GM12878 (cell line): ENCODE data around the gene RERE. TPM values are rescaled to one million over a fixed set of nuclear protein-coding genes. Genes with fewer than 3 reads are reported as not detected.

Experiments
- ATF7 ChIP-seq: fragments of 450-650 bp; IDR thresholded peaks from 2 replicates; pipeline ENCODE4 v1.6.1; 2016; ENCODE audit warnings: low read depth, mild to moderate bottlenecking
- FOXK2 ChIP-seq: fragments of 450-650 bp; IDR thresholded peaks from 2 replicates; pipeline ENCODE4 v1.6.1; 2017; ENCODE audit warnings: mild to moderate bottlenecking, moderate library complexity
- NR2F1 ChIP-seq: fragments of 450-650 bp; conservative IDR thresholded peaks from 2 replicates; pipeline ENCODE4 v1.6.1; 2017; ENCODE audit warnings: mild to moderate bottlenecking
- TBL1XR1 ChIP-seq: IDR thresholded peaks from 2 replicates; pipeline ENCODE4 v1.6.1; 2012; ENCODE audit warnings: low read depth, low read length, improper control_type of control experiment
- YY1 ChIP-seq: IDR thresholded peaks from 2 replicates; pipeline ENCODE4 v1.6.1; 2011; ENCODE audit warnings: low read depth, mild to moderate bottlenecking, low read length
- ZBTB40 ChIP-seq: fragments of 450-650 bp; IDR thresholded peaks from 2 replicates; pipeline ENCODE4 v1.6.1; 2016; ENCODE audit warnings: mild to moderate bottlenecking, moderate library complexity, borderline replicate concordance
- ZNF592 ChIP-seq: fragments of 450-650 bp; IDR thresholded peaks from 2 replicates; pipeline ENCODE4 v1.6.1; 2017; ENCODE audit warnings: mild to moderate bottlenecking, moderate library complexity
- polyA plus RNA-seq, 11 experiments: library from polyadenylated mRNA; depleted of rRNA in 4 of 11; unstranded in 6 of 11; stranded (reverse) in 5 of 11; fragments of >200 nt; fragmentation: Nextera tagmentation in 4 of 11; fragmentation: Illumina TruSeq in 1 of 11; extraction: Ambion mirVana in 4 of 11; extraction: Trizol in 1 of 11; gene quantifications; 1 replicate in 1 of 11; 2 replicates in 10 of 11; pipeline versions ENCODE4 v1.2.1 to v1.2.3, GENCODE V29; 2011 to 2016; ENCODE audit warnings: inconsistent platforms in 2 of 11, missing spikeins in 2 of 11, low read depth in 1 of 11
- total RNA-seq, 4 experiments: library from RNA; depleted of rRNA in 3 of 4; stranded (reverse); fragments of >200 nt in 3 of 4; fragmentation: Illumina TruSeq in 1 of 4; extraction: Trizol in 1 of 4; gene quantifications; 2 replicates each; pipeline versions ENCODE4 v1.2.1 to v1.2.3, GENCODE V29; 2013 to 2021

RERE gene
- total and polyA plus RNA-seq, 10 of the 15 experiments (the other 5 are each of a cell fraction or from before 2014, with no cell fraction given): 5.2 to 60.5 (median 20.2) TPM

GRCh38 chr1:8841395-8841794 is 24.0 kb upstream of the RERE start (continued):
- TF ChIP-seq ZNF592 (no peak), TBL1XR1 (no peak), NR2F1 (no peak), YY1 (no peak), FOXK2 (no peak), ZBTB40 (no peak), ATF7 (no peak)
